ENCODE data around the gene CCDC88C. TPM values are rescaled to one million over a fixed set of nuclear protein-coding genes. Genes with fewer than 3 reads are reported as not detected.
"Not testable (repeated sequence)": the region's sequence is repeated elsewhere in the genome, so short reads cannot be mapped to it uniquely, and the experiment has no call there.

The CCDC88C gene
- total RNA-seq, 2 donors from 2014 or later, result 103 to 111 TPM

- not testable (repeated sequence) for H3K27ac Mint-ChIP-seq; DNase-seq; H3K36me3 Mint-ChIP-seq (ENCODE audit: insufficient read depth in 2 of 2); H3K27me3 Mint-ChIP-seq (ENCODE audit: low read depth); H3K4me3 Mint-ChIP-seq; ATAC-seq (replicated peaks in 1 of 2); H3K9me3 Mint-ChIP-seq
- H3K4me1 Mint-ChIP-seq (ENCODE audit: low read depth), result peaks cover 13% of the 10 kb centered on the region
Measured at GRCh38 chr14:91428931-91429330, 11.3 kb upstream of the CCDC88C start.

DNA sequence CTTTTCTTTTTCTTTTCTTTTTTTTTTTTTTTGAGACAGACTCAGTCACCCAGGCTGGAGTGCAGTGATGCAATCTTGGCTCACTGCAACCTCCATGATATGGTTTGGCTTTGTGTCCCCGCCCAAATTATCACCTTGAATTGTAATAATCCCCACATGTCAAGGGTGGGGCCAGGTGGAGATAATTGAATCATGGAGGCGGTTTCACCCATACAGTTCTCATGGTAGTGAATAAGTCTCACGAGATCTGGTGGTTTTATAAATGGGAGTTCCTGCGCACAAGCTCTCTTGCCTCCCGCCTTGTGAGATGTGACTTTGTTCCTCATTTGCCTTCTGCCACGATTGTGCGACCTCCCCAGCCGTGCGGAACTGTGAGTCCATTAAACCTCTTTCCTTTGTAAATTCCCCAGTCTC, 7.9 kb upstream of the CCDC88C start:
- peak overlapping the region; percentile 16 for H3K27ac Mint-ChIP-seq
- DNase-seq; H3K4me3 Mint-ChIP-seq; H3K27me3 Mint-ChIP-seq (ENCODE audit: low read depth); H3K36me3 Mint-ChIP-seq (ENCODE audit: insufficient read depth in 2 of 2); ATAC-seq (replicated peaks in 1 of 2); H3K9me3 Mint-ChIP-seq: not testable (repeated sequence)
- H3K4me1 Mint-ChIP-seq (ENCODE audit: low read depth), result peaks cover 13% of the 10 kb centered on the region

DNA sequence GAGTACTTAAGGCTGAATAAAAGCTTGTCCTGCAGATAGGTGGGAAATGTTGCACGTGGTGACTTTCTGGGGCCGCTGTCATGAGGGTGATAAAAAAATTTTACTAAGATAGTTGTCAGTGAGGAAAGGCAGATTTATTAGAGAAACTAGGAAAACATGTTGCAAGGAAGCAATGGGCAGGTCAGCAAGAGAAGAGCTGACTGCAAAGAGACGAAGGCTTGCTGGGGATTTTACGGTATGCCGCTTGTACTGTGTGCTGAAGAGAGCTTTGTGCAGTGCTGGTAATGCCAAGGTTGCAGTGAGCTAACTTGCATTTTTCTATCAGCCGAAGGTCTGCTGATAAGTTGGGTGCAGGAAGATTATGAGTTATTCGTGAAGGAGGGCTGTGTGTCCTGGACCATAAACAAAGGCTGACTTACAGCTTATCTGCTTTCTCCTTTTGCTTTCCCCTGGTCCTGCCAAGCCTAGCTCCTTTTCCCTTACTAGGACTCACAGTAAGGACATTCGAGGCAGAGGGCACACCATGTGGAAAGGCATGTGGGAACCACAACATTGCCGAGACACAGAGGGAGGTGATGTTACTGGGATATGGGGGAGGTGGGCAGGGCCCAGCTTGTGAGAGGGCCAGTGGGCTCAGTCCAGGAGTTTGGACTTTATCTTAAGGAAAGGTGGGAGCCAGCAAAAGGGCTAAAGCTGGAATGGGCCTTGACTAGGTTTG, 7.4 kb upstream of the CCDC88C start:
- no peak for ATAC-seq (replicated peaks in 1 of 2)
- H3K27ac Mint-ChIP-seq, result no peak overlapping the region
- no peaks in the 10 kb centered on the region for H3K27me3 Mint-ChIP-seq (ENCODE audit: low read depth)
- no peak overlapping the region for H3K4me3 Mint-ChIP-seq
- H3K4me1 Mint-ChIP-seq (ENCODE audit: low read depth), result peaks cover 13% of the 10 kb centered on the region
- no peaks in the 10 kb centered on the region for H3K36me3 Mint-ChIP-seq (ENCODE audit: insufficient read depth in 2 of 2)
- DNase-seq, result no peak
- H3K9me3 Mint-ChIP-seq, result no peaks in the 10 kb centered on the region

DNA sequence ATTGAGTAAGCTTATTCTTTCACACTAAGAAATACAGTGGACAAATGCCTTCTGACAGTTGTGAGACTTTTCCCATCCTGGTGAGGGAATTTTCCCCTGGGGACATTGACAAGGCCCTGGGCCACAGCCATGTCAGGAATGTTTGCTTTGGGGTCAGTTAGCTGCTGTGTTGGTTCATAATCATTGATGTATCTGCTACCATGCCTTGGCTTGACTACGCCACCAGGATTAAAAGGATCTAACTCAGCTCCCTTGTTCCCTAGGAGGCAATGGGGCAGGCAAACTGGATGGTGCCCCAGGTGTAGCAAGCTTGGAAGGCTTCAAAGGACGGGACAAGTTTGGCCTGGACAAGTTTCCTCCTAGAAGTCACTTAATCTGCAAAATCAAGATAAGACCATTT, 3.1 kb upstream of the CCDC88C start:
- Mint-ChIP-seq H3K4me1 (ENCODE audit: low read depth) (peaks cover 10% of the 10 kb centered on the region), H3K9me3 (no peaks in the 10 kb centered on the region), H3K27ac (no peak overlapping the region), H3K36me3 (ENCODE audit: insufficient read depth in 2 of 2) (peaks cover 3 to 8% of the 10 kb centered on the region in 2 donors), H3K27me3 (ENCODE audit: low read depth) (no peaks in the 10 kb centered on the region), H3K4me3 (no peak overlapping the region)
- no peak for DNase-seq
- ATAC-seq (replicated peaks in 1 of 2), result no peak

GRCh38 chr14:91419451-91419850, 1.8 kb upstream of the CCDC88C start:
- Mint-ChIP-seq H3K36me3 (ENCODE audit: insufficient read depth in 2 of 2) (peaks cover 10 to 12% of the 10 kb centered on the region in 2 donors), H3K27me3 (ENCODE audit: low read depth) (no peaks in the 10 kb centered on the region), H3K4me3 (peak overlapping the region in 1 of 2 donors; percentile 81), H3K9me3 (no peaks in the 10 kb centered on the region), H3K4me1 (ENCODE audit: low read depth) (peaks cover 22% of the 10 kb centered on the region), H3K27ac (no peak overlapping the region)
- DNase-seq, result no peak
- no peak for ATAC-seq (replicated peaks in 1 of 2)

- DNase-seq, result peak in 1 of 2 donors; percentile 75
- Mint-ChIP-seq H3K27ac (peak overlapping the region; percentile 79), H3K27me3 (ENCODE audit: low read depth) (no peaks in the 10 kb centered on the region), H3K36me3 (ENCODE audit: insufficient read depth in 2 of 2) (peaks cover 10 to 15% of the 10 kb centered on the region in 2 donors), H3K4me3 (peak overlapping the region; percentile 79 to 81), H3K9me3 (no peaks in the 10 kb centered on the region), H3K4me1 (ENCODE audit: low read depth) (peaks cover 27% of the 10 kb centered on the region)
- peak; percentile 22 to 38 for ATAC-seq (replicated peaks in 1 of 2)
Measured at GRCh38 chr14:91419044-91419397, 1.4 kb upstream of the CCDC88C start.

DNA sequence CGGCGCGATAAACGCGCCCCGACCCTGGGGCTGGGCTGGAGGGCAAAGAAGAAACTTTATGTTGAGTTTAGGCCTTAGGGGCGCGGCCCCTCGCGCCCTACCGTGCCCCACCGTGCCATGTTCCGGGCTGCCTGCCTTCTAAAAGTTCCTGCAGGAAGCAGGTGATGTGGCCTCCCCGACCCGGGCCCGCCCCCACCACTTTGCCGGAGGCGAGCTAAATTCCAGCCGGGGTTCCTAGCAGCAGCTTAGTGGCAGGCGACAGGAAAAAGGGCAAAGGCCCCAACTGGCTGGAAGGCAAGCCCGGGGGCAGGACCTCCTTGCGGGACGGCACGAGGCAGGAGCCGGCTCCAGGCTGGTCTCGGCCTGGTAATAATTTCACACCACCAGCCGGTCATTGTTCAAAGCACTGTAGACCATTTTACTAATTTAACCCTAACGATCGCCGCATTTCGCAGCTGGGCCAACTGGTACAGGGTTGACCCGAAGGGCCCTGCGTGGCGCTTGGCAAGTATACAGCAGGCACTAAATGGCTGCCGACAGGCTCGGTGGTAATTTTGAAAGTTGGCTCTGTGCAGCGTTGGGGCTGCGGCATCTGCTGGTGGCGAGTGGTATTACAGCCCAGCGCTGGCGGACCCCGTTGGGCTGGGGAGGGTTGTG, 895 bp upstream of the CCDC88C start:
- H3K4me3 Mint-ChIP-seq, result peak overlapping the region; percentile 79 to 81
- DNase-seq (peak; percentile 78 to 87), ATAC-seq (replicated peaks in 1 of 2) (peak; percentile 25 to 30)
- no peaks in the 10 kb centered on the region for H3K9me3 Mint-ChIP-seq
- H3K4me1 Mint-ChIP-seq (ENCODE audit: low read depth), result peaks cover 32% of the 10 kb centered on the region
- H3K27me3 Mint-ChIP-seq (ENCODE audit: low read depth), result no peaks in the 10 kb centered on the region
- H3K27ac Mint-ChIP-seq, result peak overlapping the region; percentile 79
- peaks cover 12 to 15% of the 10 kb centered on the region in 2 donors for H3K36me3 Mint-ChIP-seq (ENCODE audit: insufficient read depth in 2 of 2)

- ATAC-seq (replicated peaks in 1 of 2) (peak; percentile 38 to 39), DNase-seq (peak; percentile 62 to 71)
- peak overlapping the region; percentile 79 to 81 for H3K4me3 Mint-ChIP-seq
- no peak overlapping the region for H3K27ac Mint-ChIP-seq
- H3K4me1 Mint-ChIP-seq (ENCODE audit: low read depth), result peaks cover 37% of the 10 kb centered on the region
- H3K36me3 Mint-ChIP-seq (ENCODE audit: insufficient read depth in 2 of 2), result peaks cover 12 to 16% of the 10 kb centered on the region in 2 donors
- H3K27me3 Mint-ChIP-seq (ENCODE audit: low read depth), result no peaks in the 10 kb centered on the region
- H3K9me3 Mint-ChIP-seq, result no peaks in the 10 kb centered on the region
Measured at GRCh38 chr14:91417983-91418386, 365 bp upstream of the CCDC88C start.

DNA sequence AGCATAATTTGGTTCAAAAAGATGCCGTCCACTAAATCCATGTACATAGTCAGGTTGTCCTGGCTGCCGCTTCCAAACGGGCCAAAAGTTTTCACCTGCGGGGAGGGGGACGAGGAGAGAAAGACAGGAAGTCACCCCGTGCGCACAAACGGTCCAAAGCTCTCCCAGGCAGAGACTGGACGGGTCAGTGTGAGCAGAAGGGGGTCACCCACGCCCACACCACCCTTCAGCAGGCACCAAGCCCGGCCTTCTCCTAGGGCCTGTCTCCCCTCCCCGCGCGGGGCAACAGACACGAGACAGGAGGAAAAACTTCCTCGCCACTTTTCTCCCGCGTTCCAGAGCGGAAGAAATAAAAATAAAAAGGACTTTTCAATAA, 888 bp downstream of the CCDC88C start:
- Mint-ChIP-seq H3K27me3 (ENCODE audit: low read depth) (no peaks in the 10 kb centered on the region), H3K36me3 (ENCODE audit: insufficient read depth in 2 of 2) (peaks cover 12 to 16% of the 10 kb centered on the region in 2 donors), H3K4me3 (peak overlapping the region; percentile 97 to 98), H3K4me1 (ENCODE audit: low read depth) (peaks cover 49% of the 10 kb centered on the region), H3K27ac (peak overlapping the region; percentile 98), H3K9me3 (no peaks in the 10 kb centered on the region)
- DNase-seq, result peak in 1 of 2 donors; percentile 27
- no peak for ATAC-seq (replicated peaks in 1 of 2)

DNA sequence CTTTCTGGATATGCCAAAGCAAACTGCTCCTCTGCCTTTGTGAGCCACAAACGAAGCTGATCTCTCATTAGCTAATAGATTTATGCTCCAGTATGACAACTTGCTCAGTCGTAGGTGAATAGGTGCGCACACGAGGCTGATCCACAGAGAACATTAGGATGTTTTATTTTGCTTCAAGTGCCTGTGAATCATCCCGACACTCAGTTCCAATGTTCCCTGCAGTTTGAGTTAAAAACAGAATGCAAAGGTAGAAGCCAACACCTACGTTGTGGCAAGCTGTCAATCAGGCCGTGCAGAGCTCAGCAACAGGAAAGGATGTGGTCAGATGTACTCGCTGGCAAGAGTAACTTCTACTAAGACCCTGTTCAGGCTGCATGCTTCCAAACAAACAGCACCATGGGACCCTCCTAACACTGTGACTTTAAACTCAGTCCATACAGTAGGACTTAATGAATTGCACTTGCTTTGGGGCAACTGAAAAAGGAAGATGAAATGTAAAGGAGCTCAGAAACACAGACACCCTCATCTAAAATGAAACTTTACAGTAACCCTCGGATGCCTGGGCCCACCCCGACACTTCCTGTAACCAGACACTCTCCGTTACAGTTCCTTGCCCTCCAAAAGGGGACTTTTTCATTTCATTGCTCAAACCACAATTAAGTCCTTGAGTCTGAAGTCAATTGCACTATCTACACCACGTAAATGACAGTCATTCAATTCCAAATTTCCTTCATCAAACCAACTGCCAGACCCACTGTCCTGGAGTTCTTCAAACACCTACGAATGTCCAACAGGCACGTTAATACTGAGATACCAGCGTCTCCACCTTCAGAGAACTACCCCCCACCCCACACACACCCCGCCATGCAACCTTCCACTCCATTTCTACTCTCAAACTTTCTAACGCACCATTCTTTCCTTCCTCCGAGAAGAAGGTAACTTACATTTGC, 1.6 kb downstream of the CCDC88C start:
- DNase-seq, result peak; percentile 71 to 79
- peaks cover 12 to 22% of the 10 kb centered on the region in 2 donors for H3K36me3 Mint-ChIP-seq (ENCODE audit: insufficient read depth in 2 of 2)
- no peaks in the 10 kb centered on the region for H3K9me3 Mint-ChIP-seq
- H3K4me1 Mint-ChIP-seq (ENCODE audit: low read depth), result peaks cover 56% of the 10 kb centered on the region
- ATAC-seq (replicated peaks in 1 of 2), result peak; percentile 66 to 67
- no peaks in the 10 kb centered on the region for H3K27me3 Mint-ChIP-seq (ENCODE audit: low read depth)
- peak overlapping the region; percentile 97 to 98 for H3K4me3 Mint-ChIP-seq
- H3K27ac Mint-ChIP-seq, result peak overlapping the region; percentile 98

DNA sequence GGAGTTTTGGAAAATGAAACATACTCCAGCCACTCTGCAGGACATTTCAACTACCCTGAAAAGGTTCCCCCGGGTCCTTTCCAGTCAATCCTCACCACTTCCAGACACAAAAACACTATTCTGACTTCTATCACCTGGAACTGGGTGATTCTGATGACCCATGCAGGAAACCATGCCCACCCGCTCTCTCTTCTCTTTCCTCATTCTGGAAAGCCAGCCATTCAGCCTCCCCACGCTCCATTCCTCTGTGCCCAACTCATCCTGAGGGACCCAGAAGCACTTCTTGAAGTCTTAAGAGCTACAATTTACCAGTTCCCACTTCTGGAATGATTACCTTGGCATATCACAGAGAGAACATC, 3.2 kb downstream of the CCDC88C start:
- H3K4me1 Mint-ChIP-seq (ENCODE audit: low read depth), result peaks cover 71% of the 10 kb centered on the region
- peak overlapping the region; percentile 98 for H3K27ac Mint-ChIP-seq
- H3K27me3 Mint-ChIP-seq (ENCODE audit: low read depth), result no peaks in the 10 kb centered on the region
- H3K36me3 Mint-ChIP-seq (ENCODE audit: insufficient read depth in 2 of 2), result peaks cover 18 to 27% of the 10 kb centered on the region in 2 donors
- no peak for DNase-seq
- peak overlapping the region; percentile 97 to 98 for H3K4me3 Mint-ChIP-seq
- no peak for ATAC-seq (replicated peaks in 1 of 2)
- no peaks in the 10 kb centered on the region for H3K9me3 Mint-ChIP-seq

DNA sequence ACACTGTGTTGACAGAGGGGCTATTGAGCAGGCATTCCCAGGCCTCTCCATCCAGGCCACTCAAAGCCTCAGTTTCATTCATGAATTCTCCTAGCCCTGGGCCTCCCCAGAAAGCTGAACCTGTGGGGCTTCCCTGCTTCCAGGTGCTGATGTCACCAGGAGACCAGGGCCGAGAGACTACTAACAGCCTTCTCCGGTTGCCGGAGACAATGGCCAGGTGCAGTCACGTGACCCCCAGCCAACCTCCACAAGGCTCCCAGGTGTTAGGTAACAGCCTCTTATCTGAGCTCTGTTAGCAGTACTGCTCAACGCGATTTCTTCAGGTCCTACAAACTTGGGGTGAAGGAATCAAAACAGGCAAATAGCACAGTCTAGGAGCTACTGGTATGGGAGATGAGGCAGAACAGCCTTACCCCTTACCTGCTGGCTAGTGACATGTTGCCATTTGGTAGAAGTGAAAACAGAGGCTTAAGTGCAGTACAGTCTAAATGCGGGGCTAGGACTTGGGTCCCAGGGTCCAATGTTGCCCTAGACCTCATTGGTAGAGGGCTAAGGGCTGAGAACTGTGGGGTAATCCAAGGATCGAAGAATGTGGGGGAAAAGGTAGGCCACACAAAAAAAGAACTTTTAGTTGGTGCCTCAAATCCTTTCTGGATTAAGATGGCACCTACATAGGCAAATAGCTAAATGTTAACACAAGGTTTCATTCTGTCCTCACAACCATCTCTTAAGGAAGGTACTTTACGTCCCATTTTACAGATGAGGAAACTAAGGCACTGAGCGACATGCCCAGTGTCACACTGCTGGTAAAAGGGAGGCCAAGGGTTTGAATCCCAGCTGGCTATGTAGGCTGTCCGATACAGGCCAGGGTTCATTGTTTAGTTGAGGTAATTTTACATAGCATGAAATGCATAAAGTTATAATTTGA, 3.8 kb downstream of the CCDC88C start:
- peaks cover 18 to 29% of the 10 kb centered on the region in 2 donors for H3K36me3 Mint-ChIP-seq (ENCODE audit: insufficient read depth in 2 of 2)
- H3K4me3 Mint-ChIP-seq, result peak overlapping the region; percentile 97 to 98

More for the DNA sequence above, 3.8 kb downstream of the CCDC88C start:
- Mint-ChIP-seq H3K27ac (peak overlapping the region; percentile 98), H3K27me3 (ENCODE audit: low read depth) (no peaks in the 10 kb centered on the region), H3K9me3 (no peaks in the 10 kb centered on the region), H3K4me1 (ENCODE audit: low read depth) (peaks cover 70% of the 10 kb centered on the region)
- peak in 1 of 2 donors; percentile 32 for DNase-seq
- ATAC-seq (replicated peaks in 1 of 2), result no peak

All from activated T-cell treated with anti-CD3 and anti-CD28 coated beads, Interleukin-2, amount 50 U/mL, for 72 hours (primary cell).